Measurements from ENCODE around the gene TIGD6. TPM values are rescaled to one million over a fixed set of nuclear protein-coding genes. Genes with fewer than 3 reads are reported as not detected.

Gene TIGD6
- total RNA-seq, 1 donor from 2014 or later: 5.5 TPM

- peaks cover 6% of the 10 kb centered on the region for H3K4me1 Mint-ChIP-seq (ENCODE audit: low read depth, unreplicated experiment)
- Histone ChIP-seq H3K36me3 (ENCODE audit: insufficient read depth, low read length) (no peaks in the 10 kb centered on the region), H3K4me2 (ENCODE audit: low read length) (no peak overlapping the region), H3K4me1 (ENCODE audit: insufficient read depth, low read length) (peaks cover 4% of the 10 kb centered on the region), H4K20me1 (ENCODE audit: insufficient read depth, low read length) (no peaks in the 10 kb centered on the region), H3K9ac (ENCODE audit: low read length) (no peak overlapping the region), H3K79me2 (ENCODE audit: insufficient read depth, low read length) (no peaks in the 10 kb centered on the region), H3K27ac (ENCODE audit: low read depth, low read length) (no peak overlapping the region), H3K9me3 (ENCODE audit: insufficient read depth, low read depth, low read length) (no peaks in the 10 kb centered on the region), H3K4me3 (ENCODE audit: insufficient read depth, low read depth, low read length) (no peak overlapping the region), H2AFZ (ENCODE audit: low read depth, low read length) (no peak overlapping the region), H3K27me3 (ENCODE audit: insufficient read depth, low read length) (no peaks in the 10 kb centered on the region)
- H3K36me3 Mint-ChIP-seq (ENCODE audit: low read depth, unreplicated experiment): no peaks in the 10 kb centered on the region
- FAIRE-seq (no peak), DNase-seq (ENCODE audit: low read depth) (no peak)
- H3K4me3 Mint-ChIP-seq (ENCODE audit: unreplicated experiment): no peak overlapping the region
- H3K9me3 Mint-ChIP-seq (ENCODE audit: unreplicated experiment): no peaks in the 10 kb centered on the region
- no peak overlapping the region for H3K27ac Mint-ChIP-seq (ENCODE audit: unreplicated experiment)
- no peaks in the 10 kb centered on the region for H3K27me3 Mint-ChIP-seq (ENCODE audit: low read depth, unreplicated experiment)
- TF ChIP-seq, protein P1, sequence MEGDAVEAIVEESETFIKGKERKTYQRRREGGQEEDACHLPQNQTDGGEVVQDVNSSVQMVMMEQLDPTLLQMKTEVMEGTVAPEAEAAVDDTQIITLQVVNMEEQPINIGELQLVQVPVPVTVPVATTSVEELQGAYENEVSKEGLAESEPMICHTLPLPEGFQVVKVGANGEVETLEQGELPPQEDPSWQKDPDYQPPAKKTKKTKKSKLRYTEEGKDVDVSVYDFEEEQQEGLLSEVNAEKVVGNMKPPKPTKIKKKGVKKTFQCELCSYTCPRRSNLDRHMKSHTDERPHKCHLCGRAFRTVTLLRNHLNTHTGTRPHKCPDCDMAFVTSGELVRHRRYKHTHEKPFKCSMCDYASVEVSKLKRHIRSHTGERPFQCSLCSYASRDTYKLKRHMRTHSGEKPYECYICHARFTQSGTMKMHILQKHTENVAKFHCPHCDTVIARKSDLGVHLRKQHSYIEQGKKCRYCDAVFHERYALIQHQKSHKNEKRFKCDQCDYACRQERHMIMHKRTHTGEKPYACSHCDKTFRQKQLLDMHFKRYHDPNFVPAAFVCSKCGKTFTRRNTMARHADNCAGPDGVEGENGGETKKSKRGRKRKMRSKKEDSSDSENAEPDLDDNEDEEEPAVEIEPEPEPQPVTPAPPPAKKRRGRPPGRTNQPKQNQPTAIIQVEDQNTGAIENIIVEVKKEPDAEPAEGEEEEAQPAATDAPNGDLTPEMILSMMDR (IDR thresholded peaks at IDR 0.05; ENCODE audit: insufficient read depth, low read depth, low read length): no peak
- no peak for TF ChIP-seq EZH2 (IDR thresholded peaks at IDR 0.05; ENCODE audit: insufficient read depth, low read length)
Observed at GRCh38 chr5:149954798-149955197, 45.7 kb downstream of the TIGD6 start.

- Histone ChIP-seq H3K4me3 (ENCODE audit: insufficient read depth, low read depth, low read length) (no peak overlapping the region), H4K20me1 (ENCODE audit: insufficient read depth, low read length) (no peaks in the 10 kb centered on the region), H3K9ac (ENCODE audit: low read length) (no peak overlapping the region), H3K79me2 (ENCODE audit: insufficient read depth, low read length) (no peaks in the 10 kb centered on the region), H3K4me2 (ENCODE audit: low read length) (no peak overlapping the region), H3K27ac (ENCODE audit: low read depth, low read length) (no peak overlapping the region), H3K27me3 (ENCODE audit: insufficient read depth, low read length) (peaks cover 7% of the 10 kb centered on the region), H3K4me1 (ENCODE audit: insufficient read depth, low read length) (no peaks in the 10 kb centered on the region), H3K36me3 (ENCODE audit: insufficient read depth, low read length) (no peaks in the 10 kb centered on the region), H3K9me3 (ENCODE audit: insufficient read depth, low read depth, low read length) (no peaks in the 10 kb centered on the region), H2AFZ (ENCODE audit: low read depth, low read length) (no peak overlapping the region)
- no peak for FAIRE-seq
- Mint-ChIP-seq H3K27ac (ENCODE audit: unreplicated experiment) (no peak overlapping the region), H3K27me3 (ENCODE audit: low read depth, unreplicated experiment) (peaks cover under 1% of the 10 kb centered on the region), H3K4me3 (ENCODE audit: unreplicated experiment) (no peak overlapping the region), H3K9me3 (ENCODE audit: unreplicated experiment) (no peaks in the 10 kb centered on the region), H3K36me3 (ENCODE audit: low read depth, unreplicated experiment) (no peaks in the 10 kb centered on the region), H3K4me1 (ENCODE audit: low read depth, unreplicated experiment) (no peaks in the 10 kb centered on the region)
- TF ChIP-seq EZH2 (IDR thresholded peaks at IDR 0.05; ENCODE audit: insufficient read depth, low read length): no peak
- TF ChIP-seq, protein P1 (IDR thresholded peaks at IDR 0.05; ENCODE audit: insufficient read depth, low read depth, low read length): no peak
- DNase-seq (ENCODE audit: low read depth): no peak
Observed at GRCh38 chr5:149953436-149954121, 46.9 kb downstream of the TIGD6 start.

- Histone ChIP-seq H3K9me3 (ENCODE audit: insufficient read depth, low read depth, low read length) (no peaks in the 10 kb centered on the region), H3K9ac (ENCODE audit: low read length) (no peak overlapping the region), H3K79me2 (ENCODE audit: insufficient read depth, low read length) (no peaks in the 10 kb centered on the region), H4K20me1 (ENCODE audit: insufficient read depth, low read length) (no peaks in the 10 kb centered on the region), H3K4me2 (ENCODE audit: low read length) (no peak overlapping the region), H2AFZ (ENCODE audit: low read depth, low read length) (no peak overlapping the region), H3K4me3 (ENCODE audit: insufficient read depth, low read depth, low read length) (no peak overlapping the region), H3K27me3 (ENCODE audit: insufficient read depth, low read length) (peaks cover 11% of the 10 kb centered on the region), H3K36me3 (ENCODE audit: insufficient read depth, low read length) (no peaks in the 10 kb centered on the region), H3K4me1 (ENCODE audit: insufficient read depth, low read length) (no peaks in the 10 kb centered on the region), H3K27ac (ENCODE audit: low read depth, low read length) (no peak overlapping the region)
- Mint-ChIP-seq H3K27me3 (ENCODE audit: low read depth, unreplicated experiment) (peaks cover 6% of the 10 kb centered on the region), H3K9me3 (ENCODE audit: unreplicated experiment) (no peaks in the 10 kb centered on the region), H3K4me3 (ENCODE audit: unreplicated experiment) (no peak overlapping the region), H3K4me1 (ENCODE audit: low read depth, unreplicated experiment) (no peaks in the 10 kb centered on the region), H3K36me3 (ENCODE audit: low read depth, unreplicated experiment) (no peaks in the 10 kb centered on the region), H3K27ac (ENCODE audit: unreplicated experiment) (no peak overlapping the region)
- FAIRE-seq (no peak), DNase-seq (ENCODE audit: low read depth) (no peak)
- no peak for TF ChIP-seq EZH2 (IDR thresholded peaks at IDR 0.05; ENCODE audit: insufficient read depth, low read length)
- TF ChIP-seq, protein P1 (IDR thresholded peaks at IDR 0.05; ENCODE audit: insufficient read depth, low read depth, low read length): no peak
Observed at GRCh38 chr5:149951138-149951749, 49.2 kb downstream of the TIGD6 start.

Measured in astrocyte (in vitro differentiated cells and primary cell).